Astrocyte of the spinal cord (primary cell): ENCODE results near the gene RRM1.

ENCODE experiments used
- DNase-seq: peaks from one replicate; pipeline ENCODE4 v3.0.0; 2011; ENCODE audit warnings: low read depth, low spot score
- H3K4me3 ChIP-seq: 2 replicates; pipeline ENCODE4 v1.5.1; 2011; ENCODE audit warnings: low read depth, mild to moderate bottlenecking, low read length, moderate library complexity
- CTCF ChIP-seq: IDR thresholded peaks from 2 replicates; pipeline ENCODE4 v1.5.1; 2012; ENCODE audit warnings: low read depth, mild to moderate bottlenecking, low read length, inconsistent platforms
- in situ Hi-C: cut with HindIII; loops from 2 replicates; pipeline ENCODE4 v1.10.0; 2017; ENCODE audit warnings: low sequenced_read_pairs

The RRM1 gene

GRCh38 chr11:4074266-4074665 lies 20.3 kb upstream of the RRM1 start:
- in situ Hi-C loops = no loop called here
- no peak overlapping the region for H3K4me3 ChIP-seq
- no peak for TF ChIP-seq CTCF
- no peak for DNase-seq

- DNase-seq = no peak
- no peak for TF ChIP-seq CTCF
- no peak overlapping the region for H3K4me3 ChIP-seq
- in situ Hi-C loops = no loop called here
Measured at GRCh38 chr11:4076774-4077173, 17.8 kb upstream of the RRM1 start.

GRCh38 chr11:4083198-4083597 lies 11.4 kb upstream of the RRM1 start:
- TF ChIP-seq CTCF = no peak
- in situ Hi-C loops = no loop called here
- no peak overlapping the region for H3K4me3 ChIP-seq
- no peak for DNase-seq

- in situ Hi-C loops = no loop called here
- no peak for DNase-seq
- no peak overlapping the region for H3K4me3 ChIP-seq
- TF ChIP-seq CTCF = no peak
Measured at GRCh38 chr11:4084406-4085125, 10.0 kb upstream of the RRM1 start.

- no peak overlapping the region for H3K4me3 ChIP-seq
- DNase-seq = no peak
- in situ Hi-C loops = no loop called here
- no peak for TF ChIP-seq CTCF
Measured at GRCh38 chr11:4085575-4085974, 9.0 kb upstream of the RRM1 start.

- TF ChIP-seq CTCF = no peak
- in situ Hi-C loops = no loop called here
- H3K4me3 ChIP-seq = no peak overlapping the region
- no peak for DNase-seq
Measured at GRCh38 chr11:4086575-4087353, 7.8 kb upstream of the RRM1 start.
